Mononuclear cell (primary cell): ENCODE measurements around the gene MICAL2. TPM values are rescaled to one million over a fixed set of nuclear protein-coding genes. Genes with fewer than 3 reads are reported as not detected.

Source experiments
- H3K27me3 ChIP-seq: 2 replicates; pipeline ENCODE4 v1.6.0; 2011; ENCODE audit warnings: low read length, control low read depth; ENCODE audit not compliant: insufficient read depth
- H3K4me1 ChIP-seq: 2 replicates; pipeline ENCODE4 v1.5.1; 2011; ENCODE audit warnings: mild to moderate bottlenecking, low read length, control low read depth; ENCODE audit not compliant: insufficient read depth
- H3K4me3 ChIP-seq: 2 replicates; pipeline ENCODE4 v1.5.1; 2011; ENCODE audit warnings: mild to moderate bottlenecking, low read length, moderate library complexity
- H3K9me3 ChIP-seq: 2 replicates; pipeline ENCODE4 v1.5.1; 2011; ENCODE audit warnings: low read depth, mild to moderate bottlenecking, control low read depth, low read length
- total RNA-seq: library from RNA; depleted of rRNA; stranded (reverse); fragments of >200 nt; gene quantifications from one replicate; pipeline ENCODE4 v1.2.3, GENCODE V29; 2012

Gene MICAL2
- total RNA-seq, 1 donor, result 14.5 TPM

GRCh38 chr11:12127206-12127898, 17.0 kb downstream of the MICAL2 start:
- peaks cover 89% of the 10 kb centered on the region for H3K4me1 ChIP-seq
- no peak overlapping the region for H3K4me3 ChIP-seq
- no peaks in the 10 kb centered on the region for H3K27me3 ChIP-seq
- H3K9me3 ChIP-seq, result no peaks in the 10 kb centered on the region

- Histone ChIP-seq H3K9me3 (no peaks in the 10 kb centered on the region), H3K4me1 (peaks cover 90% of the 10 kb centered on the region), H3K4me3 (no peak overlapping the region), H3K27me3 (no peaks in the 10 kb centered on the region)
These were observed 17.9 kb downstream of the MICAL2 start for GRCh38 chr11:12128301-12128751.

GRCh38 chr11:12129227-12129626, 18.8 kb downstream of the MICAL2 start:
- peaks cover 90% of the 10 kb centered on the region for H3K4me1 ChIP-seq
- H3K4me3 ChIP-seq, result no peak overlapping the region
- no peaks in the 10 kb centered on the region for H3K27me3 ChIP-seq
- H3K9me3 ChIP-seq, result no peaks in the 10 kb centered on the region

- H3K9me3 ChIP-seq, result no peaks in the 10 kb centered on the region
These were observed 20.0 kb downstream of the MICAL2 start for GRCh38 chr11:12130180-12130980.

GRCh38 chr11:12131943-12132789, 21.8 kb downstream of the MICAL2 start:
- no peak overlapping the region for H3K4me3 ChIP-seq
- H3K27me3 ChIP-seq, result no peaks in the 10 kb centered on the region
- no peaks in the 10 kb centered on the region for H3K9me3 ChIP-seq
- H3K4me1 ChIP-seq, result peaks cover 72% of the 10 kb centered on the region

More at GRCh38 chr11:12130180-12130980, 20.0 kb downstream of the MICAL2 start:
- H3K4me3 ChIP-seq, result no peak overlapping the region
- no peaks in the 10 kb centered on the region for H3K27me3 ChIP-seq
- peaks cover 89% of the 10 kb centered on the region for H3K4me1 ChIP-seq

- Histone ChIP-seq H3K4me1 (peaks cover 66% of the 10 kb centered on the region), H3K27me3 (no peaks in the 10 kb centered on the region), H3K4me3 (no peak overlapping the region), H3K9me3 (no peaks in the 10 kb centered on the region)
These were observed 22.4 kb downstream of the MICAL2 start for GRCh38 chr11:12132790-12133145.

- H3K4me3 ChIP-seq, result no peak overlapping the region
- no peaks in the 10 kb centered on the region for H3K27me3 ChIP-seq
- no peaks in the 10 kb centered on the region for H3K9me3 ChIP-seq
- peaks cover 56% of the 10 kb centered on the region for H3K4me1 ChIP-seq
These were observed 23.3 kb downstream of the MICAL2 start for GRCh38 chr11:12133547-12134235.

- H3K4me3 ChIP-seq, result no peak overlapping the region
These were observed 23.8 kb downstream of the MICAL2 start for GRCh38 chr11:12134236-12134585.

GRCh38 chr11:12135185-12135584, 24.8 kb downstream of the MICAL2 start:
- Histone ChIP-seq H3K4me1 (peaks cover 43% of the 10 kb centered on the region), H3K27me3 (no peaks in the 10 kb centered on the region), H3K4me3 (no peak overlapping the region)

More at GRCh38 chr11:12134236-12134585, 23.8 kb downstream of the MICAL2 start:
- Histone ChIP-seq H3K4me1 (peaks cover 53% of the 10 kb centered on the region), H3K27me3 (no peaks in the 10 kb centered on the region), H3K9me3 (no peaks in the 10 kb centered on the region)

GRCh38 chr11:12137005-12137690, 26.8 kb downstream of the MICAL2 start:
- Histone ChIP-seq H3K9me3 (no peaks in the 10 kb centered on the region), H3K4me3 (no peak overlapping the region), H3K27me3 (no peaks in the 10 kb centered on the region), H3K4me1 (peaks cover 38% of the 10 kb centered on the region)

More at GRCh38 chr11:12135185-12135584, 24.8 kb downstream of the MICAL2 start:
- H3K9me3 ChIP-seq, result no peaks in the 10 kb centered on the region

- Histone ChIP-seq H3K4me3 (no peak overlapping the region), H3K27me3 (no peaks in the 10 kb centered on the region), H3K9me3 (no peaks in the 10 kb centered on the region), H3K4me1 (peaks cover 32% of the 10 kb centered on the region)
These were observed 27.7 kb downstream of the MICAL2 start for GRCh38 chr11:12137938-12138731.

GRCh38 chr11:12139144-12139881, 28.9 kb downstream of the MICAL2 start:
- H3K9me3 ChIP-seq, result no peaks in the 10 kb centered on the region
- no peaks in the 10 kb centered on the region for H3K27me3 ChIP-seq
- H3K4me1 ChIP-seq, result peaks cover 28% of the 10 kb centered on the region
- no peak overlapping the region for H3K4me3 ChIP-seq
